ENCODE results near the gene PAXX.

PAXX gene

DNA sequence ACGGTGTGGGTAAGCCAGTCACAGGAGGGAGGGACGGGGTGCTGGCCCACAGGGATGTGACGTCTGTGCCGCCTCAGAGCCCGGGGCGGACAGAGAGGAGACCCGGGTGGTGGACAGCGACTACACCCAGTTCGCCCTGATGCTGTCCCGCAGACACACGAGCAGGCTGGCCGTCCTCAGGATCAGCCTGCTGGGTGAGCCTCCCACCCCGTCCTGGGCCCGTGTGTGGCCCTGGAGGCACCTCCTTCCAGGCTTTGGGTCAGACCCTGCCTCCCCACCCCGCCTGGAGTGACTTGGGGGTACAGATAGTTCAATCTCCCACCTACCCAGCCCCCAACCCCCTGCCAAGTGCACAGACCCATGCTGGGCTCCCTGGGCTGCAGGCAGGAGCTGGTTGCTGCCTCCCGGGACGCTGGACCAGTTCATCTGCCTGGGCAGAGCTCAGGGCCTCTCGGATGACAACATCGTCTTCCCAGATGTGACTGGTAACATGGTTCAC is 38.4 kb upstream of the PAXX start:
- FAIRE-seq: no peak

DNA sequence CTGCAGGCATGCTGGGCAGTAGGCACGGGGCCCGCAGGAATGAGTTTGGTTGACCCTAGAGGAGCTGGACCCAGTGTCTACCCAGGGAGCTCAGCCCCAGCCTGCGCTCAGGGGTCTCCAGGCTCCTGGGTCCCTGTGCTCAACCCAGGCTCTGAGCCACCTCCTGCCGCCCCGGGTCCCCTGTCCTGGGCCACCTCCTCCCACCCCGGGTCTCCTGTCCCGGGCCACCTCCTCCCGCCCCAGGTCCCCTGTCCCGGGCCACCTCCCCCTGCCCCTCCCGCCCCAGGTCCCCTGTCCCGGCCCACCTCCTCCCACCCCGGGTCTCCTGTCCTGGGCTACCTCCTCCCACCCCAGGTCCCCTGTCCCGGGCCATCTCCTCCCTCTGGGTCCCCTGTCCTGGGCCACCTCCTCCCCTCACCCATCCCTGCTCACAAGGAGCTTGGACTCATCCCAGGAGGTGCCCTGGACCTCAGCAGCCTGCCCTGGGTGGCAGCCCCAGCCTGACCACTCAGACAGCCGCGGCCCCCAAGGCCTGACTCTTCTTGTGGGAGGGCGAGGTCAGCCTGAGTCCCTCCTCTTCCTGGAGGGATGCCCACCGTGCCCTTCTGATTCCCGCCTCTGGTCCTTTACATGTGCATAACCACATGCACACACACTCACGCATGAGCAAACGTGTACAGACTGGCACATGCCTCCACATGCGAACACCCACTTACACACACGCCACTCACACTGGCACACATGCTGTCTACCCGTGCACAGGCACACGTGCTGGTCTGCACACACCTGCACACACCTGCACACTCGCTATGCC is 37.7 kb upstream of the PAXX start:
- no peak for FAIRE-seq

DNA sequence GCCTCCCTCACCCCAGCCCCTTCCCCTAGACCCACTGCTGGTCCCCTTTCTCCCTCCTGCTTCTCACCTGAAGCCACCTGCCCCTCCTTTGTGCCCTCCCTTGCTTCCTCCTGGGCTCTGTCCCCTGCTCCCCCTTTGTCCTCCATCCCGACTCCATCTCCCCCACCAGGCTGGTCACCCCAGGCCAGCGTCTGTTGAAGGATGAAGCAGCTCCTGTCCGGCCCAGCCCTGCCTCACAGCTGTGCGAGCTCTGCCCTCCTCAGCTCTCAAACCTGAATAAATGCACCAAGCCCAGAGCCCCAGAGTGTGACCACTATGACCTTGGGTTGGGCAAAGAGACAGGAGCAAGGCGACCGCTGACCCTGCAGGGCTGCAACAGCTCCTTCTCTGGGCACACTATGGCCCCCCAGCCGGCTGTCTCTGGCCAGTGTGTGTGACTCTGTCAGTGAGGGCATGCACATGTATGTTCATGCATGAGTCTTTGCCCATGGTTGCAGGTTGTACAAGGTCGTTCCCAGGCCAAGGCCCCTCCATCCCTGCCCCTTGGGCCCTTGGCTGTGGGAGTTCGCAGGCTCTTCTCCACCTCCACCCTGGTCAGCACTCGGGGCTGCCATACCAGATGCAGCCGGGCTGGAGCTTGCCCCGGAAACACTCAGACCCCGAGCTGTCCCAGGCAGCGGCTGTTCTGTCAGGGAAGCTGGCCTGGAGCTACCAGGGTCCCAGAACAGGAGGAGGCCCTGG is 36.9 kb upstream of the PAXX start:
- FAIRE-seq: no peak

DNA sequence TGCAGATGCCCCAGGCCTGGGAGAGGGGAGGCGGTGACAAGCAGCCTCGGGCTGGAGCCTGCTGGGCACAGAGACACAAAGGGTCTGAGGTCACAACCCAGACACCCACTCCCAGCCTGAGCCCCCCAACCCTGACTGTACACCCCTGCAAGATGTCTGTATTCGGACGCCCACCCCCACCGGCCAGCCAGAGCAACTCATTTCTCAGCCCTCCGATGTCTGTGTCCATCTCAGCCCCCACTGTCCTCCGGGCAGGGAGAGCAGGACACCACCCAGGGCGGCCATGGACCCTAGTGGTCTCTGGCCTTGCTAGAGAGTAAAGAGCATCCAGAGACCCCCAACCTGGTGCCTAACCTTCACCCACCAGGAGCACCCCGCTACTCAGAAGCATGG is 36.3 kb upstream of the PAXX start:
- no peak for FAIRE-seq

DNA sequence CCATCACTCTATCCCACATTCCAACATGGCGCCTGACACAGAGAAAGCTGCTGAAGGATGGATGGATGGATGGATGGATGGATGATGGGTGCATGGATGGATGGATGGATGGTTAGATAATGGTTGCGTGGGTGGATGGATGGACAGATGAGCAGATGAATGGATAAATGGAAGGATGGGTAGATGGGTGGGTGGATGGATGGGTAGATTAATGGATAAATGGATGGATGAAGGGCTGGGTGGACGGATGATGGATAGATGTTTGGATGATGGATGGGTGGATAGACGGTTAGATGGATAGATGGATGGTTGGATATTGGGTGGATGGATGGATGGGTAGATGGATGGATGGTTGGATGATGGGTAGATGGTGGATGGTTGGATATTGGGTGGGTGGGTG is 35.6 kb upstream of the PAXX start:
- FAIRE-seq: no peak

DNA sequence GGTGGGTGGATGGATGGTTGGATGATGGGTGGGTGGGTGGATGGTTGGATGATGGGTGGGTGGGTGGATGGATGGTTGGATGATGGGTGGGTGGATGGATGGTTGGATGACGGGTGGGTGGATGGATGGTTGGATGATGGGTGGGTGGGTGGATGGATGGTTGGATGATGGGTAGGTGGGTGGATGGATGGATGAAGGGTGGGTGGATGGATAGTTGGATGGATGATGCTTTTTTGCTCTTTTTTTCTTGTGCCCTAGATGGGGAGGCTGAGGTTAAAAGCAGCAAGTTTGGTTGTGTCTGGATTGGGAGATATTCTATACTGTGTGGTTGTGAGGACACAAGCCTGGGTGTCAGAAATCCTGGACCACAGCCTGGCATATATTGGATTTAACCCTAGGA is 34.8 kb upstream of the PAXX start:
- no peak for FAIRE-seq

DNA sequence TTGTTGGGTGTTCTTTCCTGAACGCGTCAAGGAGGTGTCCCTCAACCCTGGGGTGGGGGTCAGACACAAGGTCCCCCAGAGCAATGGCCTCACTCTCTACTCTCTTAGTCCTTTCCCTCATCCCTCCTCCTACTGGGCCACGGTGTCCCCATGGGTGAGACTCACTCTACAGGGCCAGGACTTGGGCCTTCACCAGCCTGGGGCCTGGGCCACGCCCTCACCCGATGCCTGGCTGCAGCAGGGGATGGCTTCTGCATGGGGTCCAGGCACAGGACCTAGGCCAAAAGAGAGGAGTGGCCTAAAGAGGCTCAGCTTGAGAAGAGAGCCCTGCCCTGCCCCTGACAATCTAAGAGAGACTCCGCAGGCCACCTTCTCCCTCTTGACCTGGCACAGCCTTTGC is 34.3 kb upstream of the PAXX start:
- no peak for FAIRE-seq

DNA sequence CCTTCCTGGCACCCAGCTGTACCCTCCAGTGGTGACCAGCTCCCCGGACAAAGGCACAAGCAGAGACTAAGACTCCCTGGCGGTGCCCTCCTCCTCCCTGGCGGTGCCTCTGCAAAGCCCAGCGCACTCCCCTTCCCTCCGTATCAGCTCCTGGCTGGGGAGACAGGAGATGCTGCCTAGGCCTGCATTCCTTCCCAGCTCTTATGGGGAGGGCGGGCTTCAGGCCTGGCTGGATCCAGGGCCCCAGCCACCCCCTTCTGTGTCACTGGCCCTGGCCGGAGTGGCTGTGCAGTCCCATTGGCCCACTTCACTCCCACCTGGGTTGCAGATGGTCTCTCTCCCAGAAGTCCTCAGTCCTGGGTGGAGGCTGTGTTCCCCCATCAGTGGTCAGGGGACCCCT is 33.7 kb upstream of the PAXX start:
- FAIRE-seq: no peak

DNA sequence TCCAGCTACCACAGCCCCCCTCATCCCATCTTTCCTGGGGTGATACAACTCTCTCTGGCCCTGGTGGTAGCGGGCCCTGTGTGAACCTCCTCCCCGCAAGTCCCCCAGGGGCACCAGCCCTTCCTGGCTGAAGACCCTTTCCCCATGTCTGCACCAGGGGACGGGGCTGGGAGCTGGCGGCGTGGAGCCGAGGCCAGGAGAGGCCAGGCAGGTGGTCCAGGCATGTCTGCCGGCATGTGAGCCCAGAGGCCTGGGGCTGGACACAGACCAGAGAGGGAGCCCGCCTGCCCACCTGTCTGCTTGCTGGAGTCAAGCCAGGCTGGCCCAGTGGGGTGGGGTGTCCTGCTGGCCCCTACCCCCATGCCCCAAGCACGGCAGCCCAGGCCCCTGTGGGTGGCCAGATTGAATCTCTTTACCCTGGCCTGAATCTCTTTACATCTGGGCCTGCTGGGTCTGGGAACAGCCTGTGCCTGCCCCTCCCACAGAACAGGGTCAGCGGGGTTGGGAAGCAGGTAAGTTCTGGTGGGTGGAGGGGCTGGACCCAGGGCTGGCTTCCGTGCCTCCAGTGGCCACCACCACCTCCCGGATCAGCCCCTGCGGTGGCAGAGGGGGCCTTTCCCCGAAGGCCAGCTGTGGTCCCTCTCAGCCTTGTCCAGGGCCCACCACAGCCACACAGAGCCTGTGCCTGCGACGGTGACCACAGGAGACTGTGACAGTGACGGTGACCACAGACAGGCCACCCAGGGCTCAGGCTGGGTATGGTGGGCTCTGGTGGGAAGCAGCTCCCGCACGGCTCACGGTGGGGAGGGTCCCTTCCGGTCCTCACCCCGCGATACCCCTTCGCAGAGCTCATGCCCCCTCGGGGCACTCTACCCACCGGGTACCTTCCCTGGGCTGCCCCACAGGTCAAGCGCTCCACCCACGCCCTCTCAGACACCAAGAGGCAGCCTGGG is 33.0 kb upstream of the PAXX start:
- no peak for FAIRE-seq

DNA sequence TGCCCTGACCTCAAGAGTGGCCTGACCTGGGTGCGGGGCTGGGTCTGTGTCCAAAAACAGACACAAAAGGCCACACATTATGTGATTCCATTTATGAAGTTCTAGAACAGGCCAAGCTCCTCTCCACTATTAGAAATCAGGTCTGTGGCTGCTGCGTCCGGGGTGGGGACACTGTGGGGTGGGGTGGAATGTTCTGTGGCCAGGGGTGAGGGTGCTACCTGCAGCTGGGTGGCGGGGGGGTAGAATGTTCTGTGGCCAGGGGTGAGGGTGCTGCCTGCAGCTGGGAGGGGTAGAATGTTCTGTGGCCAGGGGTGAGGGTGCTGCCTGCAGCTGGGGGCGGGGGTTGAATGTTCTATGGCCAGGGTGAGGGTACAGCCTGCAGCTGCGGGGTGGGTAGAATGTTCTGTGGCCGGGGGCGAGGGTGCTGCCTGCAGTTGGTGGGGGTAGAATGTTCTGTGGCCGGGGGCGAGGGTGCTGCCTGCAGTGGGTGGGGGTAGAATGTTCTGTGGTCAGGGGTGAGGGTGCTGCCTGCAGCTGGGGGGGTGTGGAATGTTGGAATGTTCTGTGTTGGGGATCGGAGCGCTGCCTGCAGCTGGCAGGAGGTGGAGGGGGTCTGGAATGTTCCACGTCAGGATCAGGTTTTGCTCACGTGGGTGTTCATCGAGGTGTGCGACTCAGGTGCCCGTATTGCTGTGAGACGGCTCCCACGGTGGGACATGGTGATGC is 31.8 kb upstream of the PAXX start:
- no peak for FAIRE-seq

DNA sequence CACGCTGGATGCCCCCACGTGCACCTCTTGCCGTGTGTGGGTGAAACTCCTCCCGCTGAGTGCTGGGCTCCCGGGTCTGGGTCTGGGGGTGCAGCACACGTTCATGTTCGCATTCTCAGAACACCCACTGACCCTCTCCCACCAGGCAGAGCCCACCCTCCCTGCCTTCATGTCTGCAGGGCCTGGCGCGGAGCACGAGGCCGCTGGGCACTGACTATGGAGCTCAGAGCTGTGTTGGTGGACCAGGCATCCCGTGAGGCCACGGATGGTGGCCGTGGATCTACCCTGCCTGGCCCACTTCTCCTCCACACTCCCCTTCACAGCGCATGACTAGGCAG is 31.3 kb upstream of the PAXX start:
- FAIRE-seq: no peak

DNA sequence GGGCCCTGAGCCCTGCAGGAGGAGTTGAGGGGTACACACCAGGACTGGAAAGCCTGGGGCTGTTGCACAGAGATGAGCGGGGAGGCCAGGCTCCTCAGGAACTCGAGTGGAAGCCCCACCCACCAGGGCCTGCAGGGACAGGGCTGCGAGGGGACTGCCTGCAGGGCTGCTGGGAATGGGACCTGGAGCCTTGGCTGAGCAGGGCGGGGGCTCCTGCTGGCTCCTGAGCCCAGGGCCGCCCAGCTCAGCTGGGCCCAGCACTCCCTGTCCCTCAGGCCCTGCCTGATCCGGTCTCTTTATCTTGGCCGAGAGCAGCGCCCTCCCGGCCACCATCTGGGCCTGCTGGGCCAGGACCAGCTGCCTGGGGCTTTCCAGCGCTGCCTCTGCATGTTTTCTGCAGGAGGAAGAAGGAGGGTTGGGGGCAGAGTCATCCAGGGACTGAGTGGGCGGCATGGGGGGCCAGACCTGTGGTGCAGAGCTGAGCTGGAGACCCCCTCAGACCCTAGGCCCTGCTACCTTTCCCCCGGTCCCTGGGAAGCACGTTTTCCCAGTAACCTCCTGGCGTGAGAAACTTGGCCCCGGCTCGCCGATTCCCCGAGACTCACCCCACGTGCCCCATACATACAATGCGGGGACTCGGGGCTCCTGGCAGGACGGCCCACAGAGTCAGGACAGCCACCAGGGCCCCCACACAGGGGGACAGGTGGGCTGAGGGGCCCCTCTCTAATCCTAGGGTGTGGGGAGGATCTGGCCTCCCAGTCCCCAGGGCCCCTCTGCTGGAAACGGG is 30.8 kb upstream of the PAXX start:
- FAIRE-seq: no peak

DNA sequence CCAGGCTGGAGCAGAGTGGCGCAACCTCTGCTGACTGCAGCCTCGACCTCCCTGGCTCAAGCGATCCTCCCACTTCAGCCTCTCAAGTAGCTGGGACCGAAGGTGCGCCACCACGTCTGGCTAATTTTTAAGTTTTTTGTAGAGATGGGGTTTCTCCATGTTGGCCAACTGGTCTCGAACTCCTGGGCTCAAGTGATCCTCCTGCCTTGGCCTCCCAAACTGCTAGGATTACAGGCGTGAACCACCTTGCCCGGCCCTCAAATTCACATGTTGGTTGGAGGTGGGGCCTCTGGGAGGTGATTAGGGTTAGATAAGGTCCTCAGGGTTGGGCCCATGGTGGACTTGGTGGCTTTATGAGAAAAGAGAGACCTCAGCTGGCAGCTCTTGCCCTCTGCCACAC is 30.1 kb upstream of the PAXX start:
- no peak for FAIRE-seq

DNA sequence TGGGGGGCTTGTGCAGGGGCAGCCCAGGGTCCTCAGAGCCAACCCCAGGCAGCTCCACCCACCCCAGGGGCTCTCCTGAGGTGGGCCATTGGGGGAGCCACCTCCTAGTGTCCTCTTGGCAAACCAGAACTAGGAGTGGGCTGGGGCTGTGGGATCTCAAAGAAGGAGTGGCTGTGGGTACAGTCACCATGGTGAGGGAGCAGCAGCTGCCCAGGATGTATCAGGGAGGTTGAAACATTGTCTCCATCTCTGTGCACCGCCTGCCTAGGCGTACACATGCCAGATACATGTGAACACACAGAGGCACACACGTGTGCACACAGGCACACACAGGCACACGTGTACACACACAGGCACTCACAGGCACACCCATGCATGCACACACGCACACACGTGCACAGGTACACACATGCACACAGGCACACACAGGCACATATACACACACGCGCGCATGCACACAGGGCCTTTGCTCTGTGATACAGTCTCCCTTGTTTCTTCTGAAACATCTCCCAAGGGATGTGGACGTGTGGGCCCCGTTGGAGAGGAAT is 29.4 kb upstream of the PAXX start:
- FAIRE-seq: no peak

DNA sequence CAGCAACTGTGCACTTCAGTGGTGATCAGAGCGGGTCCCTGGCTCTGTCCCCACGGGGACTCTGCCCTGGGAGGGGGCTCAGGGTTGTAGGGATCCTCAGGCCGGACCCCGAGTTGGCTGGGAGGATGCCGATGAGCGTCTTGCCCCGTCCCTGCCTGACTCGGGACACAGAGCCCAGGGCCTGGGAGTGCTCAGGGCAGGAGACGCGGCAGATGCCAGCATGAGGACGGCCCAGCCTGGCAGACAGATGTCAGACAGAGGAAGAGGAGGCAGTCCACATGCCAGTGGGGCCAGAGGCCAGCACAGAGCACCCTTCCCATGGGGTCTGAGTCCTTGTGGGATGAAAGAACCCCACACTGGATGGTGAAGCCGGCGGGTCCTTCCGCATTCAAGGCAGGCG is 28.9 kb upstream of the PAXX start:
- FAIRE-seq: no peak

DNA sequence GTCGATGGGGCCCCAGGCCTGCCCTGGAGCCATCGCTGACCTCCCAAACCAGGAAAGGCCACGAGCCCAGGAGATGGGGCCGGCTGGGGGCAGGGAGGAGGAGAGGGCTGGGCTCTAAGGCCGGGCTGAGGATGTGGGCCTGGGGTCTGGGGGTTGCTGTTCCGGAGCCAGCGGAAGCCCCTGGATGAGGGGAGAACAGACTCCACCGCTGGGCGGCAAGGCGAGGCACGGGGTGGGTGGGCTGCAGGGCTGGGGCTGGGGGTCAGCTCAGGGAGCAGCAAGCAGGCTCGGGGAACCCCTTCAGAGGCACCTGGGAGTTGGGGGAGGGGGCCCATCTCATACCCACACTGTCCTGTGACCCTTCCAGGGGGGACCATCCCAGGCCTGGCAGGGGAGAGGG is 28.5 kb upstream of the PAXX start:
- no peak for FAIRE-seq

DNA sequence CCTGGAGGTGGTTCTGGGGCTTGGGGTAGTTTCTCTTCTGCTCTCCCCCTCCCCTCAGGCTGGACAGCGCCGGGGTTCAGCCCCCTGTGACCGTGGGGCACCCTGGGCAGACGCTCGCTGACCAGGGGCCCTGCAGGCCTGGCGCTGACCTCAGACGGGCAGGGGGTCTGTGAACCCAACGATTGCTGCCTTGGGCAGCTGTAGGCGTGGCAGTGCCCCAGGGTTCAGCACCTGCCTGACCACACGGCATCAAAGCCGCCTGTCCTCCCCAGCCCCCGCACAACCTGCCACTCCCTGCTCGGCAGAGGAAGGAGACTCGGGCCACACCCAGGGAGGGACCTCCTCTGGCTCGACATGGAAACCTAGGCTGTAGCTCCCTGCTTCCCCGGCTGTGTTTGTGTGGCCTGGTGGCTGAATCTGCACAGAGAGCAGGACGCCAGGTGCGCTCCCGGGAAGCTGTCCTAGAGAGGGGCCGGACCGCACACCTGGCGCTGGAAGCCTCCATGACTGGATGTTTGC is 28.0 kb upstream of the PAXX start:
- FAIRE-seq: no peak

DNA sequence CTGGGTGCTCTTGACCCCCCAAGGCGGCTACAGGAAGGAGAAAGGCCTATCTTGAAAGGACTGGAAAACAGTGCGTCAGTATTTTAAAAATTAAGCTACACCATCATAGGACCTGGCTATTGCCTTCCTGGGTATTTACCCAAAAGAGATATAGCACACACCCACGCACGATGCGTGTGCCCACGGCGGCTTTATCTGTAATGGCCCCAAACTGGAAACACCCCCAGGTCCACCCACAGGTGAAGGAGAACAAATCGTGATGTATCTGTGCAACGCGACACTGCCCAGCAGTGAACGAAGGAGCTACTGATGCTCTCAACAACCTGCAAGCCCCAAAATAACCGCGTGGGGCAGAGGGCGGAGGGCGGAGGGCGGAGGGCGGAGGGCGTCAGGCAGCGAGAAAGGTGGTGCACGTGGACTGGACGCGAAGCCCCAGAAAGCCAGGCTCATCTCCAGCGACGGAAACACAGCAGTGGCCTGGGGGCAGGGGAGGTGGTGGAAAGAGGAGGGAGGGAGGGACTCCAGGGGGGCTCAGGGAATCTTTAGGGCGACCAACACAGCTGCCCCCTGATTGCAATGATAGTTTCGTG is 27.3 kb upstream of the PAXX start:
- no peak for FAIRE-seq

DNA sequence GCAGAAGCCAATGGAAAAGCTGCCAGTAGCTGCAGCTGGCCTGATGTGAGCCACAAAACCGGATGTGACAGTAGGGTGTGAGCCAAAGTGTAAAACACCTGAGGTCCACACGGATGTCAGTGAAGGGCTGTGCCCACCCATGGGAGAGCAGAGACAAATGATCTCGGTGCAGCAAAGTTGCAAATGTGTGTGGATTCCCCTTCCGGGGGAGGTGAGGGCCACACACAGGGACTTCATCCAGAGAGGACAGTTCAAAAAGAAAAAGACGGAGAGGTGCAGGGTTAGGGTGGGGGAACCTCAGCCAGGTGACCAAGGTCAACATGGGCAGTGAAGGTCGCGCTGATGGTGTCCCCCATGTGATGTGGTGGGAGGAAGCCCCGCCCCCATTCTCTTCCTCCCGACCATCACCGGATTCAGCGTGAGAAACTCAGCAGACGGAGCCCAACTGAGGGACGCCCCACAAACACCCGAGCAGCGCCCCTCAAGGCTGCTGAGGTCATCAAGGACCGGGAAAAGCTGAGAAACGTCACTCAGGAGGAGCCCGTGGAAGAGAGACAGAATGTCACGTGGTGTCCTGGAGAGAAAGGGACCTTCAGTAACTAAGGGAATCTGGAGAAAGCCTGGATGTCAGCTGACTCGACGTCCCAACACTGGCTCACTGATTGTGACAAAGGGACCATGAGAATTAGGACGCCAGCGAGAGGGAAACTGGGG is 26.3 kb upstream of the PAXX start:
- no peak for FAIRE-seq
